ENCODE results near the gene GRHPR. TPM values are rescaled to one million over a fixed set of nuclear protein-coding genes. Genes with fewer than 3 reads are reported as not detected.
A peak's percentile ranks its signal among the peaks of the same experiment; 100 is the strongest.

GRHPR gene
- total RNA-seq, 1 donor from 2014 or later, result 104 TPM

GRCh38 chr9:37430841-37431597 is 8.5 kb downstream of the GRHPR start:
- no peak for TF ChIP-seq CTCF (IDR thresholded peaks at IDR 0.05; ENCODE audit: borderline replicate concordance)
- intact Hi-C loops (cut with micrococcal nuclease), result loop anchor here (10.0 kb wide), 1 partner anchor 64 kb away; no protein-coding TSS in a partner anchor
- peaks cover 31% of the 10 kb centered on the region for H3K4me1 ChIP-seq
- no peaks in the 10 kb centered on the region for H3K9me3 ChIP-seq (replicated peaks)
- H3K27me3 ChIP-seq (ENCODE audit: low read depth), result no peaks in the 10 kb centered on the region
- no peak overlapping the region for H3K27ac ChIP-seq (replicated peaks)
- no peak overlapping the region for H3K4me3 ChIP-seq
- H3K36me3 ChIP-seq, result peaks cover 73% of the 10 kb centered on the region
- no peak for DNase-seq

- TF ChIP-seq CTCF (IDR thresholded peaks at IDR 0.05; ENCODE audit: borderline replicate concordance), result no peak
- Histone ChIP-seq H3K27me3 (ENCODE audit: low read depth) (no peaks in the 10 kb centered on the region), H3K36me3 (peaks cover 70% of the 10 kb centered on the region), H3K4me3 (no peak overlapping the region), H3K9me3 (replicated peaks) (no peaks in the 10 kb centered on the region), H3K27ac (replicated peaks) (no peak overlapping the region), H3K4me1 (peaks cover 40% of the 10 kb centered on the region)
- DNase-seq, result no peak
- intact Hi-C loops (cut with micrococcal nuclease), result loop anchor here (10.0 kb wide), 1 partner anchor 63 kb away; no protein-coding TSS in a partner anchor
These were observed 9.5 kb downstream of the GRHPR start for GRCh38 chr9:37432020-37432419.

- peaks cover 59% of the 10 kb centered on the region for H3K4me1 ChIP-seq
- H3K36me3 ChIP-seq, result peaks cover 72% of the 10 kb centered on the region
- no peak for DNase-seq
- H3K27me3 ChIP-seq (ENCODE audit: low read depth), result no peaks in the 10 kb centered on the region
- H3K27ac ChIP-seq (replicated peaks), result peak overlapping the region; percentile 40
- H3K9me3 ChIP-seq (replicated peaks), result no peaks in the 10 kb centered on the region
- intact Hi-C loops (cut with micrococcal nuclease), result loop anchor here (10.0 kb wide), 1 partner anchor 61 kb away; no protein-coding TSS in a partner anchor
- TF ChIP-seq CTCF (IDR thresholded peaks at IDR 0.05; ENCODE audit: borderline replicate concordance), result no peak
- no peak overlapping the region for H3K4me3 ChIP-seq
These were observed 11.4 kb downstream of the GRHPR start for GRCh38 chr9:37433867-37434371.

- no peaks in the 10 kb centered on the region for H3K9me3 ChIP-seq (replicated peaks)
- peaks cover 86% of the 10 kb centered on the region for H3K36me3 ChIP-seq
- peak overlapping the region; percentile 38 for H3K27ac ChIP-seq (replicated peaks)
- TF ChIP-seq CTCF (IDR thresholded peaks at IDR 0.05; ENCODE audit: borderline replicate concordance), result no peak
- intact Hi-C loops (cut with micrococcal nuclease), result loop anchor here (10.0 kb wide), 1 partner anchor 58 kb away; no protein-coding TSS in a partner anchor
- H3K4me3 ChIP-seq, result no peak overlapping the region
- H3K27me3 ChIP-seq (ENCODE audit: low read depth), result no peaks in the 10 kb centered on the region
- DNase-seq, result no peak
- peaks cover 65% of the 10 kb centered on the region for H3K4me1 ChIP-seq
These were observed 14.0 kb downstream of the GRHPR start for GRCh38 chr9:37436540-37436939.

- Histone ChIP-seq H3K9me3 (replicated peaks) (no peaks in the 10 kb centered on the region), H3K4me3 (no peak overlapping the region), H3K27ac (replicated peaks) (peak overlapping the region; percentile 38), H3K36me3 (peaks cover 88% of the 10 kb centered on the region), H3K4me1 (peaks cover 65% of the 10 kb centered on the region), H3K27me3 (ENCODE audit: low read depth) (no peaks in the 10 kb centered on the region)
- intact Hi-C loops (cut with micrococcal nuclease), result loop anchor here (10.0 kb wide), 1 partner anchor 58 kb away; no protein-coding TSS in a partner anchor
- no peak for DNase-seq
- no peak for TF ChIP-seq CTCF (IDR thresholded peaks at IDR 0.05; ENCODE audit: borderline replicate concordance)
These were observed 14.5 kb downstream of the GRHPR start for GRCh38 chr9:37437010-37437409.
